ENCODE results near the gene TMEM255B.

The TMEM255B gene

GRCh38 chr13:113839536-113840204 is 80.6 kb downstream of the TMEM255B start:
- DNase-seq: no peak

GRCh38 chr13:113840541-113841352 is 81.7 kb downstream of the TMEM255B start:
- no peak for DNase-seq

- no peak for DNase-seq
These were observed 82.3 kb downstream of the TMEM255B start for GRCh38 chr13:113841353-113841650.

- DNase-seq: no peak
These were observed 83.5 kb downstream of the TMEM255B start for GRCh38 chr13:113842336-113843062.

GRCh38 chr13:113843063-113843654 is 84.1 kb downstream of the TMEM255B start:
- no peak for DNase-seq

GRCh38 chr13:113843864-113844556 is 85.0 kb downstream of the TMEM255B start:
- no peak for DNase-seq

- DNase-seq: no peak
These were observed 86.0 kb downstream of the TMEM255B start for GRCh38 chr13:113845055-113845454.

GRCh38 chr13:113845723-113846635 is 87.0 kb downstream of the TMEM255B start:
- no peak for DNase-seq

- DNase-seq: no peak
These were observed 87.8 kb downstream of the TMEM255B start for GRCh38 chr13:113846636-113847318.

GRCh38 chr13:113848020-113848419 is 89.0 kb downstream of the TMEM255B start:
- no peak for DNase-seq

- no peak for DNase-seq
These were observed 89.6 kb downstream of the TMEM255B start for GRCh38 chr13:113848431-113849260.

- DNase-seq: no peak
These were observed 90.5 kb downstream of the TMEM255B start for GRCh38 chr13:113849546-113849945.

- DNase-seq: no peak
These were observed 91.1 kb downstream of the TMEM255B start for GRCh38 chr13:113849981-113850721.

GRCh38 chr13:113850722-113851479 is 91.9 kb downstream of the TMEM255B start:
- DNase-seq: no peak

- no peak for DNase-seq
These were observed 92.4 kb downstream of the TMEM255B start for GRCh38 chr13:113851480-113851803.

- no peak for DNase-seq
These were observed 93.0 kb downstream of the TMEM255B start for GRCh38 chr13:113851826-113852535.

GRCh38 chr13:113852536-113853517 is 93.8 kb downstream of the TMEM255B start:
- DNase-seq: no peak
